ENCODE data around the gene LIN37. TPM values are rescaled to one million over a fixed set of nuclear protein-coding genes. Genes with fewer than 3 reads are reported as not detected.
A peak's percentile ranks its signal among the peaks of the same experiment; 100 is the strongest.
"Not testable (repeated sequence)": the region's sequence is repeated elsewhere in the genome, so short reads cannot be mapped to it uniquely, and the experiment has no call there.

The LIN37 gene
- total and polyA plus RNA-seq, 9 of the 15 experiments (the other 6 are each of a cell fraction or from before 2014, with no cell fraction given): 1.2 to 12.5 (median 8.6) TPM

- FAIRE-seq; BruUV-seq (replicated peaks); in situ Hi-C loops (cut with MboI); H3K27ac ChIP-seq (ENCODE audit: extremely low read depth, low read depth, low read length); intact Hi-C loops (cut with micrococcal nuclease); POLR2A ChIA-PET; H3K9me1 ChIP-seq (ENCODE audit: control insufficient read depth, insufficient read depth, low read length); ATAC-seq; H3K36me3 ChIP-seq (ENCODE audit: control insufficient read depth, insufficient read depth, low read length); H3K4me2 ChIP-seq (ENCODE audit: insufficient read depth, low read length); H3K9ac ChIP-seq (ENCODE audit: insufficient read depth in 1 of 2, low read depth in 2 of 2, low read length in 2 of 2); H3K4me3 ChIP-seq; DNase-seq (ENCODE audit: extremely low read depth in 1 of 4, low spot score in 3 of 4); H3K9me3 ChIP-seq (replicated peaks; ENCODE audit: control insufficient read depth, insufficient read depth, low read depth, low read length); H3K79me2 ChIP-seq (ENCODE audit: control insufficient read depth, insufficient read depth, low read length); H4K20me1 ChIP-seq (replicated peaks; ENCODE audit: control insufficient read depth, insufficient read depth, low read length); H3K27me3 ChIP-seq (ENCODE audit: control insufficient read depth in 2 of 2, insufficient read depth in 2 of 2, low read length in 2 of 2); CTCF ChIA-PET (ENCODE audit: low intra/inter-chr PET ratio); H2AFZ ChIP-seq (ENCODE audit: low read depth, low read length): not testable (repeated sequence)
- TF ChIP-seq ZNF239 (CRISPR knock-in tag; IDR thresholded peaks at IDR 0.05): peak; percentile 11; the same call in 1 of the 2 replicates
- peak; percentile 80 for TF ChIP-seq ZNF121 (CRISPR knock-in tag; conservative IDR thresholded peaks at IDR 0.05)
- WGBS (ENCODE audit: insufficient coverage, low coverage, missing lambda C conversion rate): 35% methylated on average over 1 of the region's 1 CpG
- peaks cover 0 to 41% of the 10 kb centered on the region in 2 experiments; a peak in 3 of 5 replicates for H3K4me1 ChIP-seq (replicated peaks in 1 of 2; ENCODE audit: control insufficient read depth in 2 of 2, insufficient read depth in 2 of 2, low read length in 2 of 2)
These were observed 47.2 kb downstream of the LIN37 start for GRCh38 chr19:35795564-35795963.

- in situ Hi-C loops (cut with MboI): no loop called here
- peaks cover 0 to 27% of the 10 kb centered on the region in 2 experiments; a peak in 3 of 5 replicates for H3K4me1 ChIP-seq (replicated peaks in 1 of 2; ENCODE audit: control insufficient read depth in 2 of 2, insufficient read depth in 2 of 2, low read length in 2 of 2)
- H4K20me1 ChIP-seq (replicated peaks; ENCODE audit: control insufficient read depth, insufficient read depth, low read length): no peaks in the 10 kb centered on the region
- CTCF ChIA-PET (ENCODE audit: low intra/inter-chr PET ratio): no interaction called here
- no peak overlapping the region for H2AFZ ChIP-seq (ENCODE audit: low read depth, low read length)
- BruUV-seq (replicated peaks): no TSS peak
- no peaks in the 10 kb centered on the region for H3K36me3 ChIP-seq (ENCODE audit: control insufficient read depth, insufficient read depth, low read length)
- H3K9me3 ChIP-seq (replicated peaks; ENCODE audit: control insufficient read depth, insufficient read depth, low read depth, low read length): no peaks in the 10 kb centered on the region
- ATAC-seq: no peak
- FAIRE-seq: no peak
- no peaks in the 10 kb centered on the region for H3K79me2 ChIP-seq (ENCODE audit: control insufficient read depth, insufficient read depth, low read length)
- H3K27ac ChIP-seq (ENCODE audit: extremely low read depth, low read depth, low read length): no peak overlapping the region
- DNase-seq (ENCODE audit: extremely low read depth in 1 of 4, low spot score in 3 of 4): no peak
- POLR2A ChIA-PET: no interaction called here
- no peaks in the 10 kb centered on the region for H3K9me1 ChIP-seq (ENCODE audit: control insufficient read depth, insufficient read depth, low read length)
- intact Hi-C loops (cut with micrococcal nuclease): no loop called here
- no peak overlapping the region for H3K4me3 ChIP-seq
- H3K9ac ChIP-seq (ENCODE audit: insufficient read depth in 1 of 2, low read depth in 2 of 2, low read length in 2 of 2): no peak overlapping the region; a peak in 1 of 4 replicates
- 39% methylated on average over 29 of the region's 39 CpGs for WGBS (ENCODE audit: insufficient coverage, low coverage, missing lambda C conversion rate)
- no peak overlapping the region for H3K4me2 ChIP-seq (ENCODE audit: insufficient read depth, low read length)
- H3K27me3 ChIP-seq (ENCODE audit: control insufficient read depth in 2 of 2, insufficient read depth in 2 of 2, low read length in 2 of 2): no peaks in the 10 kb centered on the region; a peak in 1 of 5 replicates
- TF ChIP-seq KAT7 (CRISPR knock-in tag; IDR thresholded peaks at IDR 0.05; ENCODE audit: borderline replicate concordance) (no peak), RB1 (IDR thresholded peaks at IDR 0.05; ENCODE audit: low read depth) (no peak), ZNF445 (CRISPR knock-in tag; IDR thresholded peaks at IDR 0.05; ENCODE audit: low read depth) (no peak), THRA (IDR thresholded peaks at IDR 0.05) (no peak), OTX1 (CRISPR knock-in tag; IDR thresholded peaks at IDR 0.05) (no peak), ARNT (IDR thresholded peaks at IDR 0.05) (no peak), RUNX1 (IDR thresholded peaks at IDR 0.05; ENCODE audit: low read depth) (no peak), ZFP1 (CRISPR knock-in tag; IDR thresholded peaks at IDR 0.05) (no peak), IRF1 (CRISPR knock-in tag; IDR thresholded peaks at IDR 0.05; ENCODE audit: borderline replicate concordance) (no peak), ZNF444 (CRISPR knock-in tag; IDR thresholded peaks at IDR 0.05) (no peak), MXI1 (IDR thresholded peaks at IDR 0.05; ENCODE audit: low read depth, low read length) (no peak)
These were observed 48.5 kb downstream of the LIN37 start for GRCh38 chr19:35796645-35797542.

All from K562 (cell line).